ENCODE data around the gene SZRD1.

DNA sequence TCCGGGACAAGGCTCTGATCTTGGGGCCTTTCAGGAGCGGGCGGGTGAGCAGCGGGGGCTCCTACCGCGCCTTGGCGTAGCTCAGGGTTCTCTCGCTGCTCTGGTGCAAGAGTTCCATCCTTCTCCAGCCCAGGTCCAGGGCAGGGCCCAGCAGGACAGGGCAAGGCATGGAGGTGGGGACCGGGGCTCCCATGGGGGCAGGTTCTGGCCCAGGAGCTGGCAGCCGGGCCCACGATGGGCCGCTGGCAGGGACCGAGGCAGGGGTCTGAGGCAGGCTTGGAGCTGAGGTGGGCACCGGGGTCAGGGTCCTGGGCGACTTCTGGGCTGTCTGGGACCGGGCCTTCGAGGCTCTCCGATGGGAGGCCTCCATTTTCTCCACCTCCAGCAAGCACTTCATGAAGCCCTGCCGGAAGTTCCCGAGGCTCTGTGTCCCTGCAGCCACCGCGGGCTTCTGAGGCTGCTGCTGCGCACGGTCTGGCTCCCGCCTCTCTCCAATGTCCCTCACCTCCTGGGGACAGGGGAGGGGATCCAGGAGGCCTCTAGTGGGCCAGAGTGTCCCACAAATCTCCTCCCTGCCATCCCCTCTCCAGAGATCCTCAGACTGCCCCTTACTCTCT, 42.6 kb downstream of the SZRD1 start:
- TF ChIP-seq POLR2A (IDR thresholded peaks at IDR 0.05), result no peak
- TF ChIP-seq, protein P1, sequence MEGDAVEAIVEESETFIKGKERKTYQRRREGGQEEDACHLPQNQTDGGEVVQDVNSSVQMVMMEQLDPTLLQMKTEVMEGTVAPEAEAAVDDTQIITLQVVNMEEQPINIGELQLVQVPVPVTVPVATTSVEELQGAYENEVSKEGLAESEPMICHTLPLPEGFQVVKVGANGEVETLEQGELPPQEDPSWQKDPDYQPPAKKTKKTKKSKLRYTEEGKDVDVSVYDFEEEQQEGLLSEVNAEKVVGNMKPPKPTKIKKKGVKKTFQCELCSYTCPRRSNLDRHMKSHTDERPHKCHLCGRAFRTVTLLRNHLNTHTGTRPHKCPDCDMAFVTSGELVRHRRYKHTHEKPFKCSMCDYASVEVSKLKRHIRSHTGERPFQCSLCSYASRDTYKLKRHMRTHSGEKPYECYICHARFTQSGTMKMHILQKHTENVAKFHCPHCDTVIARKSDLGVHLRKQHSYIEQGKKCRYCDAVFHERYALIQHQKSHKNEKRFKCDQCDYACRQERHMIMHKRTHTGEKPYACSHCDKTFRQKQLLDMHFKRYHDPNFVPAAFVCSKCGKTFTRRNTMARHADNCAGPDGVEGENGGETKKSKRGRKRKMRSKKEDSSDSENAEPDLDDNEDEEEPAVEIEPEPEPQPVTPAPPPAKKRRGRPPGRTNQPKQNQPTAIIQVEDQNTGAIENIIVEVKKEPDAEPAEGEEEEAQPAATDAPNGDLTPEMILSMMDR (IDR thresholded peaks at IDR 0.05), result no peak
- TF ChIP-seq POLR2AphosphoS5 (IDR thresholded peaks at IDR 0.05), result no peak
- no peak for TF ChIP-seq EP300 (IDR thresholded peaks at IDR 0.05)

Data from suprapubic skin (tissue), 4 donors.